ENCODE results near the gene ANKHD1. TPM values are rescaled to one million over a fixed set of nuclear protein-coding genes. Genes with fewer than 3 reads are reported as not detected.
A peak's percentile ranks its signal among the peaks of the same experiment; 100 is the strongest.

ANKHD1 gene
- total and polyA plus RNA-seq, 4 donors: 33.2 to 116 (median 60.1) TPM

GRCh38 chr5:140371356-140372151 is 30.1 kb upstream of the ANKHD1 start:
- Histone ChIP-seq H3K27me3 (ENCODE audit: control insufficient read depth in 4 of 4, insufficient read depth in 4 of 4, low read length in 3 of 4) (no peaks in the 10 kb centered on the region), H3K9ac (ENCODE audit: low read depth in 1 of 2, low read length in 2 of 2) (no peak overlapping the region), H3K27ac (ENCODE audit: low read depth in 1 of 2, low read length in 2 of 2) (no peak overlapping the region), H3K36me3 (ENCODE audit: control insufficient read depth in 4 of 4, insufficient read depth in 3 of 4, low read depth in 1 of 4, low read length in 3 of 4) (no peaks in the 10 kb centered on the region), H3K9me3 (ENCODE audit: control insufficient read depth in 4 of 4, low read length in 3 of 4) (no peaks in the 10 kb centered on the region), H3K4me3 (ENCODE audit: low read depth in 1 of 3, low read length in 3 of 3) (no peak overlapping the region), H3K4me1 (ENCODE audit: control insufficient read depth in 4 of 4, insufficient read depth in 4 of 4, low read length in 3 of 4) (peaks cover 0 to 8% (median 3%) of the 10 kb centered on the region in 4 donors)
- no peak for TF ChIP-seq NR2F2 (IDR thresholded peaks at IDR 0.05)
- no peak for DNase-seq (ENCODE audit: low spot score)
- WGBS: 89% methylated on average over 3 of the region's 3 CpGs

GRCh38 chr5:140372971-140373487 is 28.6 kb upstream of the ANKHD1 start:
- Histone ChIP-seq H3K27me3 (ENCODE audit: control insufficient read depth in 4 of 4, insufficient read depth in 4 of 4, low read length in 3 of 4) (no peaks in the 10 kb centered on the region), H3K4me1 (ENCODE audit: control insufficient read depth in 4 of 4, insufficient read depth in 4 of 4, low read length in 3 of 4) (peaks cover 0 to 8% (median 3%) of the 10 kb centered on the region in 4 donors), H3K4me3 (ENCODE audit: low read depth in 1 of 3, low read length in 3 of 3) (no peak overlapping the region), H3K36me3 (ENCODE audit: control insufficient read depth in 4 of 4, insufficient read depth in 3 of 4, low read depth in 1 of 4, low read length in 3 of 4) (no peaks in the 10 kb centered on the region), H3K9ac (ENCODE audit: low read depth in 1 of 2, low read length in 2 of 2) (no peak overlapping the region), H3K27ac (ENCODE audit: low read depth in 1 of 2, low read length in 2 of 2) (no peak overlapping the region), H3K9me3 (ENCODE audit: control insufficient read depth in 4 of 4, low read length in 3 of 4) (no peaks in the 10 kb centered on the region)
- 4% methylated on average over 2 of the region's 2 CpGs for WGBS
- DNase-seq (ENCODE audit: low spot score): peak; percentile 65
- peak; percentile 85 to 92 for TF ChIP-seq RAD21 (IDR thresholded peaks at IDR 0.05)
- no peak for TF ChIP-seq HNF4G (IDR thresholded peaks at IDR 0.05)
- TF ChIP-seq GABPA (IDR thresholded peaks at IDR 0.05 in 1 of 2, conservative IDR thresholded peaks at IDR 0.05 in 1 of 2): no peak
- TF ChIP-seq CTCF (IDR thresholded peaks at IDR 0.05; ENCODE audit: low read depth, low read length, missing input control): peak; percentile 81
- peak in 1 of 2 donors; percentile 20 for TF ChIP-seq EGR1 (IDR thresholded peaks at IDR 0.05; ENCODE audit: low read depth in 2 of 2)

- no peak for TF ChIP-seq CTCF (IDR thresholded peaks at IDR 0.05; ENCODE audit: low read depth, low read length, missing input control)
- H3K9me3 ChIP-seq (ENCODE audit: control insufficient read depth in 4 of 4, low read length in 3 of 4): no peaks in the 10 kb centered on the region
- 94% methylated on average over 4 of the region's 4 CpGs for WGBS
- no peak overlapping the region for H3K27ac ChIP-seq (ENCODE audit: low read depth in 1 of 2, low read length in 2 of 2)
- H3K4me1 ChIP-seq (ENCODE audit: control insufficient read depth in 4 of 4, insufficient read depth in 4 of 4, low read length in 3 of 4): peaks cover 0 to 2% (median 0%) of the 10 kb centered on the region in 4 donors
- no peak overlapping the region for H3K4me3 ChIP-seq (ENCODE audit: low read depth in 1 of 3, low read length in 3 of 3)
- H3K36me3 ChIP-seq (ENCODE audit: control insufficient read depth in 4 of 4, insufficient read depth in 3 of 4, low read depth in 1 of 4, low read length in 3 of 4): no peaks in the 10 kb centered on the region
- no peak overlapping the region for H3K9ac ChIP-seq (ENCODE audit: low read depth in 1 of 2, low read length in 2 of 2)
- no peak for DNase-seq (ENCODE audit: low spot score)
- H3K27me3 ChIP-seq (ENCODE audit: control insufficient read depth in 4 of 4, insufficient read depth in 4 of 4, low read length in 3 of 4): no peaks in the 10 kb centered on the region
Observed at GRCh38 chr5:140381351-140381750, 20.3 kb upstream of the ANKHD1 start.
